ENCODE data around the gene LMO1.

The LMO1 gene

DNA sequence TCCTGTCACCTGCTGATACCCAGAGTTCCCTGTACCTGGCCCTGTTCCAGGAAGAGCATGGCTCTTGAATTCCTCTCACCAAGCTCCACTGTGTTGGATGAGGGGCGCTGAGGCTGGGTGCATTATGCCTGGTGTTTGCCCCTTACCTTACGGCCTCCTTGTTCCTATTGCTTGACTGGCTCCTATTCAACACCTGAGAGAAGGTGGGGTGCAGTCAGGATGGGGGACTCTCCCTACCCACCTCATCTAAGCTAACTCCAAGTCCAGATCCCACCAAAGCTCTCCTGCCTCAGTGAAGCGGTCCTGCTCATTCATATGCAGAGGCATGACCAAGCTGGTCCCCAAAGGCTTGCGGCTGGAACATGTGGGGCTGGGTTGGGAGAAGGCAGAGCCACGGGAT, 59.1 kb downstream of the LMO1 start:
- in situ Hi-C loops (cut with MboI; ENCODE audit: low sequenced_read_pairs, unreplicated experiment): no loop called here
- no peak for DNase-seq (ENCODE audit: low spot score)
- no peak for TF ChIP-seq CTCF (IDR thresholded peaks at IDR 0.05; ENCODE audit: borderline replicate concordance, control extremely low read depth, extremely low read depth, insufficient read depth, missing control alignments)

DNA sequence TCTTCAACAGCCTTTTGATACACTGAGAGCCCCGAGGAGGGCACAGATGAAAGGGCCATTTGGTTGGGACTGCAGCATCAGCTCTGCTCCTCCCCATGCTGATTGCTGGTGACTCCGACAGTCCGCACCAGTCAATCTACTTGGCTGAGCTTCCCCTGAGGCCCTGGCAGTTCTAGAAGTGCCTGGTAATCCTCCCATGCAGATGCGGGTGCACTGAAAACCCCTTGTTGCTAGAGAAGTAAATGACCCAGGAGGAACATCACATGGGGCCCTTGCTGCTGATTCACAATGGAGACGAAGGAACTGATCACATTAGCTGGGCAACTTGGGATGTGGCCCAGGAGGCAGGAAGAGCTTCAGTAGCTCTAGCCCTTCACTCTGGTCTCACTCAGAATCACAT, 59.7 kb downstream of the LMO1 start:
- no peak for DNase-seq (ENCODE audit: low spot score)
- TF ChIP-seq CTCF (IDR thresholded peaks at IDR 0.05; ENCODE audit: borderline replicate concordance, control extremely low read depth, extremely low read depth, insufficient read depth, missing control alignments): no peak
- in situ Hi-C loops (cut with MboI; ENCODE audit: low sequenced_read_pairs, unreplicated experiment): no loop called here

DNA sequence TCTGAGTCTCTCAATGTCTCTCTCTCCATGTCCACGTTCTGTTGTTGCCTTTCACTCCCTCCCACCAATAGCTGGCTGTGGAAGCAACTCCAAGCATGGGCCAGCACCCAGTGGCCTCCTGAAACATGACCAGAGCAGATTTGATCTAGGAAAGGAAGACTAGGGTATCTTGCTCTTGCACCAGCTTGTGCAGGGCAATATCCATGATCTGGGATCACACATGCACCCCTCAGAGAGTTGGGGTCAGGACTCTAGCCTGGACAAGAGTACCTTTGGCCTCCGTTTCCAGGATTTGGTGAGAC, 60.3 kb downstream of the LMO1 start:
- no peak for DNase-seq (ENCODE audit: low spot score)
- in situ Hi-C loops (cut with MboI; ENCODE audit: low sequenced_read_pairs, unreplicated experiment): no loop called here
- no peak for TF ChIP-seq CTCF (IDR thresholded peaks at IDR 0.05; ENCODE audit: borderline replicate concordance, control extremely low read depth, extremely low read depth, insufficient read depth, missing control alignments)

- in situ Hi-C loops (cut with MboI; ENCODE audit: low sequenced_read_pairs, unreplicated experiment): no loop called here
- no peak for DNase-seq (ENCODE audit: low spot score)
- no peak for TF ChIP-seq CTCF (IDR thresholded peaks at IDR 0.05; ENCODE audit: borderline replicate concordance, control extremely low read depth, extremely low read depth, insufficient read depth, missing control alignments)
These were observed 60.9 kb downstream of the LMO1 start for GRCh38 chr11:8202516-8203413.

GRCh38 chr11:8201644-8202365, 61.9 kb downstream of the LMO1 start:
- peak; percentile 71 for DNase-seq (ENCODE audit: low spot score)
- TF ChIP-seq CTCF (IDR thresholded peaks at IDR 0.05; ENCODE audit: borderline replicate concordance, control extremely low read depth, extremely low read depth, insufficient read depth, missing control alignments): no peak
- in situ Hi-C loops (cut with MboI; ENCODE audit: low sequenced_read_pairs, unreplicated experiment): no loop called here

GRCh38 chr11:8199676-8200075, 64.0 kb downstream of the LMO1 start:
- TF ChIP-seq CTCF (IDR thresholded peaks at IDR 0.05; ENCODE audit: borderline replicate concordance, control extremely low read depth, extremely low read depth, insufficient read depth, missing control alignments): no peak
- in situ Hi-C loops (cut with MboI; ENCODE audit: low sequenced_read_pairs, unreplicated experiment): no loop called here
- no peak for DNase-seq (ENCODE audit: low spot score)
